ENCODE results near the gene ERG28.

- TF ChIP-seq CTCF (conservative IDR thresholded peaks at IDR 0.05; ENCODE audit: low read depth, low read length) (no peak), EZH2 (IDR thresholded peaks at IDR 0.05; ENCODE audit: borderline replicate concordance, low read depth, low read length, poor library complexity, severe bottlenecking) (no peak)
Observed at GRCh38 chr14:75615200-75615599, 45.5 kb downstream of the ERG28 start.

All from A673 (cell line).